NOMO-1 treated with dmso at 0.1 percent for 144 hours (cell line): ENCODE data around the gene NNT.
"Not testable (repeated sequence)": the region's sequence is repeated elsewhere in the genome, so short reads cannot be mapped to it uniquely, and the experiment has no call there.

ENCODE experiments used
- DNase-seq: peaks from one replicate; lab custom pipeline; 2025; ENCODE audit not compliant: unreplicated experiment; lab: John Stamatoyannopoulos, UW

The NNT gene

DNA sequence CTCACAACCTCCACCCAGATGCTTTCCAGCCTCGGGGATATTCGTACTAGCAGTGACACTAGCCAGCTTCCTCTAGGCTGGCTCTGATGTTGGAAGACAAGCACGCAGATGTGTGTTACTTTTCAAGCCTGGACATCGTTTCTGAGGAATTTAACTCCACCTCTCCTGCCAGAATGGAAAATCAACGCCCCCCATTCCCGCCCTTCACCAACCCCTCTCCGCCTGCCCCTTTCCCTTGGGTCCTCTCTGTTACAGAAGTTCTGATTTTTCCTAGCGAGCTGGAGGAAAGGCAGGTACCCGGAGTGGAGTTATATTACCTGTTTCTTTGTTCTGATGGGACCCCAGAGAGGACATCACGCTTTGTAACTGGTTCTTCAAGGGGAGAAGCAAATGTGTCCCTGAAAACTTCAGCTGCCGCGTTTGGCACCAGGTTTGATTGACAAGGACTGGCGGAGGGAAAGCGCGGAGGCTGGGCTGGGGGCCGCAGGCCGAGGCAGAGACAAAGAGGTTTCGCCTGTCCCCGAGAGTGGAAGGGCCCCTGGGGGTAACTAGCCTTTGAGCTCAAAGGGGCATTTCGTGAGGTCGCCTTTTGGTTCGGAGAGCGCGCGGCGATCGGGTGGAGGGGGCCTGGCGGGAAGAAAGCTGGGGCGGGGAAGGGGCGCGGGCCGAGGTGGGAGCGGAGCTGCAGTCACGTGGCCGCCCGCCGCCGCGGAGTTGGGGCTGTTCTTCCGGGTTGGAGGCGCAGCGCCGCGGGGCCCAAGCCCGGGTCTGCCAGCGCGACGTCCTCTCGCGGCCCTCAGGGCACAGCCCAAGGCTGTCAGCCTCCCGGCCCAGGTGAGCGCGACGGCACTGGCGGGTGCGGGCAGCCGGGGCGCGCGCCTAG is at the start of gene NNT:
Gene NNT (plus strand): TSS at position 720 of the 883 bp plus-strand sequence. CDS start 6,016 bp downstream, outside the sequence.
- DNase-seq: peak; percentile 92

DNA sequence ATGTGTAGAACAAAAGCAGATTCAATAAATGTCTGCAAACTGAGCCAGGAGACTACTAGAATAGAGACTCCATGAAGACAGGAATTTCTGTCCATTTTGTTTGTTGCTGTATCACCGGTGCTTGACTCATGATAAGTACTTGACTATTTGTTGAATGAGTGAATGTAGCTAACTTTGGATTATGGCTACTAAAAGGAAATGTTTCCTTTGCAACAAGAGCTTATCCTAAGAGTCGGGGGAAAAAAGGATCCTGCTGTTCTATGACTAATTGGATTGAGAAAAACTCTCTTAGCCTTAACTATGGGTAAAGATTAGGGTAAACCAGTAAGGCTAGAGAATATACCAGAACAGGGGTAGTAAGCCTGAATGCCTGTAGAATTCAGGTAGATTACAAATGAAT is 49.6 kb upstream of the NNT start:
- DNase-seq: no peak

DNA sequence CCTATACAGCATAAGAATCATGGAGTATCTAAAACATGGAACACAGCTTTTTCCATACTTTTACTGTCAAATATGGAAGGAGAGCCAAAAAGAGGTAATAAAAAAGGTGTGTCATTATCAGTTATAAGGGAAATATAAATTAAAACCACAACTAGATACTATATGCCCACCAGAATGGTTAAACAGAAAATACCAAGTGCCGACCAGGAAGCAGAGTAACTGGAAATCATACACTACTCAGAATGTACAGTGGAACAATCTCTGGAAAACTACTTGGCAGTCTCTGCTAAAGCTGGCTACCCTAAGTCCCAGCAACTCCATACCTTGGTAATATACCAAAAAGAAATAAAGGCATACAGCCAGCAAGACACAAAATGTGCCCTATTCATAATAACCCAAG is 48.5 kb upstream of the NNT start:
- no peak for DNase-seq

DNA sequence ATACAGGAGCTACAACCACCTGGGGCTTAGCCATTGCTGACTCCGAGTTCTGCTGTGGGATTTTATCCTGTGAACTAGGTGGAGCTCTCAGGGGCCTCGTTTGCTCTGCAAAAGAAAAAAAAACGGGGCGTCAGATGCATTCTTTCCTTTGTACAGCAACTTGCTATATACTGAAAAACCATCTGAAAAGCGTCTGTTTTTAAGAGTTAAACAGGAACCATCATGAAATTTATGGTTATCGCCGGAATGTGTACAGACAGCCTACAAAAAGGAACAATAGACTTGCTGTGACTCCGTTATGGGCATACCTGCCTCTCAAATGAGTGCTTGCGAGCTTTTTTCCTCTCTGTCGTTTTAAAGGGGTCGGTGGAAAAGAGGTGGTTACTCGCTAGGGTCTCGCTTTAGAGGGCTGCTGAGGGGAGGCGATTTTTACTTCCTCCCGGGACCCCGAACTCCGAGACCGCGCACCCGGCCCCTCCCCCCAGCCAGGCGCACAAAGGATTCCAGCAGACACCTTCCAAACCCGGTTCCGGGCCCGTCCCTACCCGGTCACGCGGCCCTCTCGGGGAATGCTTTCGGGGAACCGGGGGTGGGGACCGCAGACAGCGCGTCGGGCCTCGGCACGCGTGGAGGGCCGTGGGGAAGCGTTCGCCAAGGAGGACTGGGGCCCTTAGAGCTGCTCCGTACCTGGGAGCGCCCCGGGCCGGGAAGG is 46.9 kb upstream of the NNT start:
- DNase-seq: peak; percentile 56

DNA sequence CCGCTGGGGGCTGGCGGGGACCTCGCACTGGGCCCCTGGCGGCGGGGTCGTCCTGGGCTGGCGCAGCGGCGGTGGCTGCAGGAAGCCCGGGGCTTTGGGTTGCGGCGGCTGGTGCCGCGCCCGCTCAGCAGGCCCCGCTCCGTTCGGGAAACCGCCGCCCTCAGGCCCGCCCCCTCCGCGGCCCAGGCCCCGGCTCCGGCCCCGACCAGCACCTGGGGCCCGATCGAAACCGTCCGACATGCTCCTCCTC is 46.4 kb upstream of the NNT start:
- not testable (repeated sequence) for DNase-seq

DNA sequence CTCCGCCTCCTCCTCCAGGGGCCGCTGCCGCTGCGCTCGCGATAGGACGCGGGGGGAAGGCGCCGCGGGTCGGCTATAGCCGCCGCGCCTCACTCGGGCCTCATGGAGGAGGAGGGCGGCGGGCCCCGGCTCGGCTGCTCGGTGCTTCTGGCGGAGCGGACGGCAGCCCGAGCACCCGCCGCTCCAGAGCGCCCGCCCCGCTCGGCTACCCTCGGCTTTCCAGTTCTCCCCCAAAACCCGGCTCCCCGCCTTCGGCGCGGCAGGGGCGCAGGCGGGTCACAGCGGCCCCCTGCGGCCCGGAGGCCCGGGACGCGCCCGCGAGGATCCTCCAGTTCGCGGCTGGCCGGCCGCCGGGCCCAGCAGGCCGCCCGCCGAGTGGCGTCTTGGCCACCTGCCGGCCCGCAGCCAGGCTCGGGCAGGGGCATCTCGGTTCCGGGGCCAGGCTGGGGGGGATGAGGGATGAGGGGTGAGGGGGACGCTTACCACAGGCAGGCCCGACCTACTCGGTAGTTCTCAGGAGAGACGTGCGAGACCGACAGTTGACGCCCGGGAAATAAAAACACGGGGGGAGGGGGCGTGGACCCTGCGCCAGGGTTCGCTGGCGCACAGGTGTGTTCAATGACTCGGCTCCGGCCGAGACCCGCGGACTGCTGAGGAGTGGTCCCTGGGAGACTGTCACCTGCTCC is 46.0 kb upstream of the NNT start, which contains the start of gene PAIP1:
Gene PAIP1 (minus strand): TSS at position 221 of the 686 bp plus-strand sequence. CDS start 231 bp downstream, outside the sequence.
- peak; percentile 94 for DNase-seq

DNA sequence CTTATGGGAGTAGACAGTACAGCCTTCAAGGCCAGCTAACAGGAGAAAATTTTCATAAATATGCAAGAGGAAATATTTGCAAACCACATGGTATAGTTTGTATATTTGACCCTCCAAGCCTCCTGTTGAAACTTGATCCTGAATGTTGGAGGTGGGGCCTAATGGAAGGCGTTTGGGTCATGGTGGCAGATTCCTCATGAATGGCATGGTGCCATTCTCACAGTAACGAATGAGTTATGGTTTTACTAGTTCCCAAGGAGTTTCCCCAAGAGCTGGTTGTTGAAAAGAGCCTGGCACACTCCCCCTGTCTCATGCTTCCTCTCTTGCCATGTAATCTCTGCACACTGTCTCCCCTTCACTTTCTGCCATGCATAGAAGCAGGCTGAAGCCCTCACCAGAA is 42.9 kb upstream of the NNT start:
- no peak for DNase-seq

DNA sequence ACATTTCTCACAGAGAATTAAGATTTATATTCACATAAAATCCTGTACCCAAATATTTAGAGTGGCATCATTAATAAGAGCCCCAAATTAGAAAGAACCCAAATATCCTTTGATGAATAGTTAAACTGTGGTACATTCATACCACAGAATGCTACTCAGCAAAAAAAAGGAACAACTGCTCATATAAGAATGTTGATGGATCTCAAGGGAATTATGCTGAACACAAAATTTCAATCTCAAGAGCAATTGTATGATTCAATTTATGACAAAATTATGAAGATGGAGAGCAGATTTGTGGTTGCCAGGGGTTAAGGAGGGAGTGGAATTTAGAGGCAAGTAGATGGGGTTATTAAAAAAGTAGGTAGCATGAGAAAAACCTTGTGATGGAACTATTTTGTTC is 41.6 kb upstream of the NNT start:
- no peak for DNase-seq

DNA sequence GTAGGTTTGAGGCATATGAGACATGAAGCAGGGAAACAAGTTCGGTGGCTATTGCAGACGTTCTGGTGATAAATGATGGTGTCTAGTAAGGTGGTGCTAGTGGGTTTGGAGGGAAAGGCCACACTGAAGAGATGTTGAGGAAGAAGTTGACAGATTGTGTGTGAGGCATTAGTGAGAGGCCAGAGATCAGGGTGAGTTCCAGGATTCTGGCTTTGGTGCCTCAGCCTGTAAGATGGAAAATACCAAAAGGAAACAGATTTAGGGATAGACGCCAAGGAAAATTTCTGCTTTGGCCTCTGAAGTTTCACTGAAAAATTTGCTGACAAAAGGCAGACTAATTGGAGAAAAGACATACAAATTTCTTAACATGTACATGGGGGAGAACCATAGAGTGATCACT is 39.7 kb upstream of the NNT start:
- no peak for DNase-seq

DNA sequence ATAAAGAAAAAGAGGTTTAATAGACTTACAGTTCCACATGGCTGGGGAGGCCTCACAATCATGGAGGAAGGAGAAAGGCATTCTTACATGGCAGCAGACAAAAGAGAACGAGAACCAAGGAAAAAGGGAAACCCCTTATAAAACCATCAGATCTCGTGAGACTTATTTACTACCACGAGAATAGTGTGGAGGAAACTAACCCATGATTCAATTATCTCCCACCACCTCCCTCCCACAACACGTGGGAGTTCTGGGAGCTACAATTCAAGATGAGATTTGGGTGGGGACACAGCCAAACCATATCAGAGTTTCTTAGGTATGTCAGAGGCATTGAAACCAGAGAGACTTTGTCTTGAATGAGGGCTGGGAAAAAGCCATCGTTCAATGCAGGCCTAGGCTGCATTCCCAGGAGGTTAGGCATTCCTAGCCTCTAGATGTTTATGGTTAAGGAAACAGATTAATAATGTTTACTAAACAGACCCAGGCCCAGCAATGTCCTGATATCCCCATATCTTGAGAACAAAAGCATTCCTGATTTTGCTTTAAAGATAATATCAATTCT is 38.6 kb upstream of the NNT start:
- no peak for DNase-seq

DNA sequence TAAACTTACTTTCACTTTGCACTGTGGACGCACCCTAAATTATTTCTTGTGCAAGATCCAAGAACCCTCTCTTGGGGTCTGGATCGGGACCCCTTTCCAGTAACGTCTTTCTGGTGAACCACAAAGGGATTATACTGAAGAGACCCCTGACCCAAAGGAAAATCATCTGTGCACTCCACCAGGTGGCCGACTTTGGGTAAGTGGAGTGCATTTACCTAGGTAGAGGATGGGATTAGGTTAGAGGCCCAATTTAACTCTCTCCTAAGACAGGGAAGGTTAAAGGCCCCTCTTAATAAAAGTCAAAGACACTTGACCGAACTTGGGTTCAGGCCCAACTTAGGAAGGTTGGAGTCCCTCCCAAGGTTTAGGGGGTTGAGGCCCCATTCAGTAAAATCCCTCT is 37.9 kb upstream of the NNT start:
- DNase-seq: no peak

DNA sequence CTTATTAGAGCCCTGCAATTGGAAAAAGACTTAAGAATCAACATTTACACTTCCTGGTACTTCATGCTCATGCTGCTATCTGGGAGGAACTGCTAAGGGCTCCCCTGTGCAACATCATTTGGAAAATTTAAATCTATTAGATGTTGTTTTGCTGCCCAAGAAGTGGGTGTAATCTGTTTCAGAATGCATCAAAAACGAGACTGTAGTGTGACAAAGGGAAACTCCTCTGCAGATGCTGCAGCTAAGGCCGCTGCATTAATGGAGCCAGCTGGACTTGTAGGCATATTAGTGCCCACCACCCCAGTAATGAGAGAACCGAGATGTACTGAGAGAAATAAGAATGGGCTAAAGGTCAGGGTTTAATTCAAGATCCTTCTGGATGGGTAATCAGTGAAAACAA is 35.0 kb upstream of the NNT start:
- DNase-seq: no peak

DNA sequence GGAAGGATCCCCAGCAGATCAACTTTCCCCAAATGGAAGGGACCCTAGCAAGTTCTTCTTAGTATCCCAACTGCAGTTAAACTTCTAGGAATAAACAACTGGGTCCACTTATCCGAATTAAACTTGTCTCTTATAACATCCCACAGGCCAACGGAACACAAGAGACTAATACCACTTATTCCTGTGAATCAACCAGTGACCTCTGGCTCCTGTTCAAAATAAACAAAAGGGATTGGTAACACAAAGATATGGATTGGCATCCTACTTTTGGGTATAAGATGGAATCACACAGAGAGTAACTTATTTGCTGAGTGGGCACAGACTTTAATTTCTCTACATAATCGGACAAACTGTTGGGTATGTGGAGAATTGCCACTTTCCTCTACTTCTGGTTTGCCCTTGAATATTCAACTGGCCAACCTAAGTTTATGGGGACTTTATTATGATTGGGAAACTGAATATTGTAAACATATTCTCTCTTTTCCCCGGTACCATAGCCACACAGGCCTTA is 33.7 kb upstream of the NNT start:
- DNase-seq: no peak

DNA sequence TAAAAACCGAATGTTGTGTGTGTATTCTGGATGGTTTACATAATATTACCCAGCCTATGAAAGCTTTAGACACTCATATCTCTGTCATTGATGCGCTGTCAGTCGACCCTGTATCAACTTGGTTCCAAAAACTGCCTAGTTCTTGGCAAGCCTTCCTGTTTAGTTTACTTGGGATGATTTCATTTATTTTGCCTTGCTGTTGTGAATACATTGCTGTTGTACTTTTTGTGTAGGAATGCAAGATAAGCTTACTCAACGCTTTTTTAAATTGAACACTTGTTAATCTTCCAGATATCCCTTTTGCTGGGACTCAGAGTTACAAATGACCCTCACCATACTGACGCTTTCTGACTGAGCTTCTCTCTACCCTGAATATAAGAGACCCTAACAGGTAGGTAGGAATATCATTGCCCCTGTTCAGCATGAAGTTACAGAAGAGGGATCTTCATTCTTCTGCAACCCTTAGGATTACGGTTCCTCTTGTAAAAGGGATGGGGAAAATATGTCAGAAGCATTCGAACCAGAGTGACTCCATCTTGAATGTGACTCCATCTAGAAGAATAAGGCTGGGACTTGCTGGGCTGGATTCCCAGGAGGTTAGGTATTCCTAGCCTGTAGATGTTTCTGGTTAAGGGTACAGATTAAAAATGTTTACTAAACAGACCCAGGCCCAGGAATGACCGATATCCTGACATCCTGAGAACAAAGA is 32.4 kb upstream of the NNT start:
- DNase-seq: no peak

DNA sequence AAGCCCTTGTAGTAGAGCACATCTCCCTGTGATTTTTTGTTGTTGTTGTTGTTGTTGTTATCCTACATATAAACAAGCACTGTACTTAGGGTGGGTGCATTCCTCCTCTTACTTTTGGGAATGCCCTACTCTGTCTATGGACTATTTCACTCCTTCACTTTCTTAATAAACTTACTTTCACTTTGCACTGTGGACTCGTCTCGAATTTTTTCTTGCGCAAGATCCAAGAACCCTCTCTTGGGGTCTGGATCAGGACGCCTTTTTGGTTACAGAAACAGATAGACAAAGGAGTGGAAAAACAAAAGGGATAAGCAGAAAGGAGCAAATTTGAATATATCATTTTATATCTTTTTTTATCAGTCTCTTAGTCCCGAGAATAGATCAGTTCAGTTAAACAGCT is 31.7 kb upstream of the NNT start:
- DNase-seq: no peak

DNA sequence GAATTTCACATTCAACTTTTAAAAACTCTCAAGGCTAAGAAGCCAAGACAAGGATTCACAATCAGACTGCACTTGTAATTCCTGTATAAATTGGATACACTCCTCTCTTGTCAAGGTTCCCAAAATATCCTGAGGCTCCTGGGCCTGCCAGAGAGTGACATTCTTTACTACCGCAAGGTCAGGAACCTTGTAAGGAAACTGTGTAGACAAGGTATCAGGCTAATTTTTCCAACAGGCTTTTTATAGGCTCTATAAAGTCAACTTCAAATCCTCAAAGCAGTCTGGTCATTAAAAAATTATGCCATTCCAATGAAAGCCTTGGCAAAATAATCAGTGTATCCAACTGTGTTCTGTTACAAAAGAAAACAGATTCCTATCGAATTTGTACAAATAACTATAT is 30.6 kb upstream of the NNT start:
- DNase-seq: no peak

DNA sequence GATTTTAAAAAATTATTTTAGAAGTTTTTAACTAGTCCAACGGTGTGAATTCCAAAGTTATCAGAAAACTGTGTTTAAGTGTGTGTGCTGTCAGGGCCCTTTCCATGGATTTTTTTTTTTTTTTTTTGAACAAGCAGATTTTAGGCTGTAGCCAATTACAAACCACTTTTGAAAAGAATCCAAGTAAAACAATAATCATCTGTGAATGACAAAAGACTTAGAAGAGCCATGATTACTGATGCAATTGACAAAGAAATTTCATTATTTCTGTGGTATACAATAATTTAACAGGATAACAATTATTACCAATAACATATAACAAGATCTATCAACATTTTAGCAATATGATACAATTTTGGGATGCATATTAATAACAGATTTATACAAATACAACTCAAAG is 29.9 kb upstream of the NNT start:
- no peak for DNase-seq

DNA sequence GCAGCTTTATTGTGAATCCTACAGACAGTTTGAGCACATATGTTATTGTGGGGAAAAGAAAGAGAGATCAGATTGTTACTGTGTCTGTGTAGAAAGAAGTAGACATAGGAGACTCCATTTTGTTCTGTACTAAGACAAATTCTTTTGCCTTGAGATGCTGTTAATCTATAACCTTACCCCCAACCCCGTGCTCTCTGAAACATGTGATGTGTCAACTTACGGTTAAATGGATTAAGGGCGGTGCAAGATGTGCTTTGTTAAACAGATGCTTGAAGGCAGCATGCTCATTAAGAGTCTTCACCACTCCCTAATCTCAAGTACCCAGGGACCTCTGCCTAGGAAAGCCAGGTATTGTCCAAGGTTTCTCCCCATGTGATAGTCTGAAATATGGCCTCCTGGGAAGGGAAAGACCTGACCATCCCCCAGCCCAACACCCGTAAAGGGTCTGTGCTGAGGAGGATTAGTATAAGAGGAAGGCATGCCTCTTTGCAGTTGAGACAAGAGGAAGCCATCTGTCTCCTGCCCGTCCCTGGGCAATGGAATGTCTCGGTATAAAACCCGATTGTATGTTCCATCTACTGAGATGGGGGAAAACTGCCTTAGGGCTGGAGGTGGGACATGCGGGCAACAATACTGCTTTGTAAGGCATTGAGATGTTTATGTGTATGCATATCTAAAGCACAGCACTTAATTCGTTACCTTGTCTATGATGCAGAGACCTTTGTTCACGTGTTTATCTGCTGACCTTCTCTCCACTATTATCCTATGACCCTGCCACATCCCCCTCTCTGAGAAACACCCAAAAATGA is 22.4 kb upstream of the NNT start:
- not testable (repeated sequence) for DNase-seq

DNA sequence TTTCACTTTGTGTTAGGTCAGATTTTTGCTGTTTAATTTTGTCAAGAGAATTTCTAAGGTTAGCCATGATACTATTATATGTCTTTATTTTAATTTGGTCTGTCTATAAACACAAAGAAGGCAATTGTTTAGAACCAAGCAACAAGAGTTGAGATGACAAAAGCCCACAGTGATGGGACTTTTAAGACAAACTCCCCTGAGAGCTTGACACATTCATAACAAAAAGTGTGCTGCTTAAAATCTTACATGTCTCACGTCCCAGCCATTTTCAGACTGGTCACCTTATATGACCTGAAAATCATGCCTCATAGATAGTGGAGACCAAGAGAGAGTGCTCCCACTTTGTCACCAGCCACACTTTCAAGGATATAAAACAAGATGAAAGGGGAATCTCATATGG is 21.6 kb upstream of the NNT start:
- no peak for DNase-seq
